HK-2 (cell line): Measurements from ENCODE around the gene ACTL10.

Experiments used
- DNase-seq: peaks from one replicate; pipeline ENCODE4 v3.0.0-alpha.2; 2018; ENCODE audit not compliant: unreplicated experiment

Gene ACTL10

GRCh38 chr20:33677991-33678702 is 11.4 kb downstream of the ACTL10 start:
- no peak for DNase-seq

GRCh38 chr20:33679758-33680485 is 13.2 kb downstream of the ACTL10 start:
- no peak for DNase-seq

- no peak for DNase-seq
Measured at GRCh38 chr20:33680686-33681085, 13.9 kb downstream of the ACTL10 start.

- no peak for DNase-seq
Measured at GRCh38 chr20:33681288-33681687, 14.5 kb downstream of the ACTL10 start.

- DNase-seq, result no peak
Measured at GRCh38 chr20:33681728-33682353, 15.1 kb downstream of the ACTL10 start.

- DNase-seq, result no peak
Measured at GRCh38 chr20:33684533-33685327, 18.0 kb downstream of the ACTL10 start.

- DNase-seq, result peak; percentile 73
Measured at GRCh38 chr20:33685328-33686099, 18.8 kb downstream of the ACTL10 start.

GRCh38 chr20:33686100-33686983 is 19.6 kb downstream of the ACTL10 start, which contains the start of gene E2F1:
TSS of gene E2F1 (minus strand) at chr20:33686385. CDS start at chr20:33686264, 121 bp downstream.
- peak; percentile 99 for DNase-seq

GRCh38 chr20:33686984-33687366 is 20.2 kb downstream of the ACTL10 start:
- no peak for DNase-seq

- DNase-seq, result peak; percentile 20
Measured at GRCh38 chr20:33687370-33687915, 20.7 kb downstream of the ACTL10 start.

- no peak for DNase-seq
Measured at GRCh38 chr20:33687993-33688937, 21.5 kb downstream of the ACTL10 start.

- no peak for DNase-seq
Measured at GRCh38 chr20:33688938-33689424, 22.2 kb downstream of the ACTL10 start.

- no peak for DNase-seq
Measured at GRCh38 chr20:33689493-33689892, 22.8 kb downstream of the ACTL10 start.

- DNase-seq, result peak; percentile 52
Measured at GRCh38 chr20:33689973-33690372, 23.2 kb downstream of the ACTL10 start.

GRCh38 chr20:33693289-33693688 is 26.5 kb downstream of the ACTL10 start:
- no peak for DNase-seq

- no peak for DNase-seq
Measured at GRCh38 chr20:33693741-33694638, 27.2 kb downstream of the ACTL10 start.

GRCh38 chr20:33694639-33695012 is 27.9 kb downstream of the ACTL10 start:
- no peak for DNase-seq

GRCh38 chr20:33696448-33696847 is 29.7 kb downstream of the ACTL10 start:
- DNase-seq, result no peak
